Prostate gland (tissue), 2 donors: Measurements from ENCODE around the gene WDR90. TPM values are rescaled to one million over a fixed set of nuclear protein-coding genes. Genes with fewer than 3 reads are reported as not detected.

Experiments used
- DNase-seq: peaks from one replicate; pipeline ENCODE4 v3.0.0-alpha.2; 2019; ENCODE audit warnings: low spot score
- H3K27ac ChIP-seq, 2 donors: fragments of 200-600 bp; sonication (generic); 2 replicates each; pipeline ENCODE4 v1.5.1; 2017 to 2019
- H3K27me3 ChIP-seq: fragments of 200-600 bp; sonication (generic); replicated peaks from 2 replicates; pipeline ENCODE4 v1.5.1; 2019; ENCODE audit not compliant: insufficient read depth
- H3K36me3 ChIP-seq, 2 donors: fragments of 200-600 bp; sonication (generic); 1 replicate in 1 of 2; 2 replicates in 1 of 2; pipeline versions ENCODE4 v1.5.1 to v1.8.1; 2017 to 2019
- H3K4me1 ChIP-seq: fragments of 200-600 bp; sonication (generic); replicated peaks from 2 replicates; pipeline ENCODE4 v1.5.1; 2019
- H3K4me3 ChIP-seq, 2 donors: fragments of 200-600 bp; sonication (generic); 2 replicates each; pipeline ENCODE4 v1.5.1; 2017 to 2019
- H3K9me3 ChIP-seq: fragments of 200-600 bp; sonication (generic); 2 replicates; pipeline ENCODE4 v1.5.1; 2017
- CTCF ChIP-seq, 4 experiments: fragments of 200-600 bp in 2 of 4; fragments of 450-650 bp in 2 of 4; sonication (generic) in 2 of 4; IDR thresholded peaks; 1 replicate in 3 of 4; 2 replicates in 1 of 4; pipeline ENCODE4 v1.5.1; 2016 to 2019; ENCODE audit warnings: antibody characterized with exemption in 4 of 4, mild to moderate bottlenecking in 2 of 4, moderate library complexity in 2 of 4
- POLR2A ChIP-seq: fragments of 450-650 bp; IDR thresholded peaks from one replicate; pipeline ENCODE4 v1.6.1; 2016; ENCODE audit warnings: antibody characterized with exemption, mild to moderate bottlenecking
- POLR2AphosphoS5 ChIP-seq: sonication (generic); formaldehyde crosslinking; IDR thresholded peaks from one replicate; pipeline ENCODE4 v1.6.1; 2017; ENCODE audit warnings: antibody characterized with exemption
- WGBS: methylation state at CpG from one replicate; pipeline ENCODE4 v1.1.5; 2018; 5-methylcytosine and 5-hydroxymethylcytosine counted together
- intact Hi-C: fragments of 100-400 bp; cut with DNase I; formaldehyde crosslinking; loops from one replicate; pipeline ENCODE4 v1.14.2; 2022
- total RNA-seq, 2 donors: library from RNA; depleted of rRNA; stranded (reverse); fragments of >200 nt; gene quantifications; one replicate each; pipeline ENCODE4 v1.1.0, GENCODE V29; 2016

The WDR90 gene
- total RNA-seq, 2 donors from 2014 or later = 36.8 to 60.4 TPM

- no peak for TF ChIP-seq POLR2A
- no peak for TF ChIP-seq POLR2AphosphoS5
- TF ChIP-seq CTCF (IDR thresholded peaks at IDR 0.05) = no peak
- Histone ChIP-seq H3K27ac (no peak overlapping the region), H3K9me3 (no peaks in the 10 kb centered on the region), H3K27me3 (no peaks in the 10 kb centered on the region), H3K4me1 (peaks cover 23% of the 10 kb centered on the region), H3K36me3 (no peaks in the 10 kb centered on the region), H3K4me3 (peak overlapping the region in 1 of 2 donors; percentile 51)
- intact Hi-C loops = no loop called here
- no peak for DNase-seq
- 8% methylated on average over 10 of the region's 12 CpGs for WGBS
Observed at GRCh38 chr16:716200-716568, 67.0 kb downstream of the WDR90 start.

GRCh38 chr16:716768-717325 lies 67.7 kb downstream of the WDR90 start:
- intact Hi-C loops = no loop called here
- DNase-seq = no peak

More at GRCh38 chr16:716768-717325, 67.7 kb downstream of the WDR90 start:
- H3K36me3 ChIP-seq = no peaks in the 10 kb centered on the region
- TF ChIP-seq POLR2A (no peak), POLR2AphosphoS5 (no peak), CTCF (IDR thresholded peaks at IDR 0.05) (no peak)
- H3K27me3 ChIP-seq = no peaks in the 10 kb centered on the region
- H3K9me3 ChIP-seq = no peaks in the 10 kb centered on the region
- H3K4me1 ChIP-seq = peaks cover 29% of the 10 kb centered on the region
- 87% methylated on average over 29 of the region's 29 CpGs for WGBS
- H3K27ac ChIP-seq = no peak overlapping the region
- H3K4me3 ChIP-seq = no peak overlapping the region

Other genes starting within 250 kb of the WDR90 start
- 10 to 100 TPM; 23.7 to 38.5 TPM for gene DECR2, start 247.5 kb upstream of the WDR90 start, total RNA-seq
- gene RAB11FIP3, start 223.7 kb upstream of the WDR90 start, total RNA-seq = 10 to 100 TPM; 33.2 to 93.2 TPM
- gene CAPN15, start 121.7 kb upstream of the WDR90 start, total RNA-seq = 10 to 100 TPM; 59.7 to 80.7 TPM
- gene PRR35, start 89.0 kb upstream of the WDR90 start, total RNA-seq = 1 to 10 TPM in 1 of 2 donors, not detected in 1; 5.1 TPM
- gene NHLRC4, start 82.4 kb upstream of the WDR90 start, total RNA-seq = 1 to 10 TPM; 2.9 to 6.2 TPM
- 10 to 100 TPM; 70.1 to 85.8 TPM for gene PIGQ, start 79.4 kb upstream of the WDR90 start, total RNA-seq
- 10 to 100 TPM; 41.8 to 68.0 TPM for gene RAB40C, start 59.3 kb upstream of the WDR90 start, total RNA-seq
- gene WFIKKN1, start 18.4 kb upstream of the WDR90 start, total RNA-seq = 1 to 10 TPM; 1.5 to 1.9 TPM
- 100 to 1,000 TPM; 179 to 207 TPM for gene METTL26, start 13.1 kb upstream of the WDR90 start, total RNA-seq
- gene MCRIP2, start 7.5 kb upstream of the WDR90 start, total RNA-seq = 10 to 100 TPM; 59.5 to 61.6 TPM
- 100 to 1,000 TPM; 101 to 169 TPM for gene RHOT2, start 18.8 kb downstream of the WDR90 start, total RNA-seq
- 1 to 10 TPM; 4.5 to 4.9 TPM for gene RHBDL1, start 26.3 kb downstream of the WDR90 start, total RNA-seq
- gene STUB1, start 31.0 kb downstream of the WDR90 start, total RNA-seq = 100 to 1,000 TPM; 173 to 255 TPM
- 100 to 1,000 TPM; 121 to 132 TPM for gene JMJD8, start 35.0 kb downstream of the WDR90 start, total RNA-seq
- gene WDR24, start 41.0 kb downstream of the WDR90 start, total RNA-seq = 10 to 100 TPM; 18.2 to 26.4 TPM
- gene FBXL16, start 56.4 kb downstream of the WDR90 start, total RNA-seq = 1 to 10 TPM; 6.1 to 9.1 TPM
- gene METRN, start 65.8 kb downstream of the WDR90 start, total RNA-seq = 10 to 100 TPM; 52.0 to 78.2 TPM
- 10 to 100 TPM; 55.3 to 73.1 TPM for gene ANTKMT, start 71.8 kb downstream of the WDR90 start, total RNA-seq
- 1 to 10 TPM; 2.3 to 3.0 TPM for gene CCDC78, start 77.1 kb downstream of the WDR90 start, total RNA-seq
- 10 to 100 TPM in 1 of 2 donors, 1 to 10 TPM in 1; 7.7 to 10.1 TPM for gene HAGHL, start 77.7 kb downstream of the WDR90 start, total RNA-seq
- gene CIAO3, start 91.6 kb downstream of the WDR90 start, total RNA-seq = 10 to 100 TPM; 56.7 to 76.6 TPM
- gene MSLN, start 111.4 kb downstream of the WDR90 start, total RNA-seq = 1 to 10 TPM in 1 of 2 donors, under 1 TPM in 1; 0.74 to 7.3 TPM
- gene RPUSD1, start 139.0 kb downstream of the WDR90 start, total RNA-seq = 10 to 100 TPM; 22.0 to 32.4 TPM
- 10 to 100 TPM in 1 of 2 donors, 1 to 10 TPM in 1; 7.8 to 57.5 TPM for gene CHTF18, start 139.3 kb downstream of the WDR90 start, total RNA-seq
- not detected for gene GNG13, start 151.4 kb downstream of the WDR90 start, total RNA-seq